DMS53 (cell line): ENCODE data around the gene YBX2.
"Not testable (repeated sequence)": the region's sequence is repeated elsewhere in the genome, so short reads cannot be mapped to it uniquely, and the experiment has no call there.

Source experiments
- DNase-seq: peaks from one replicate; lab custom pipeline; 2025; lab: John Stamatoyannopoulos, UW

Gene YBX2

GRCh38 chr17:7294614-7295153 is at the start of gene YBX2:
Gene YBX2 (minus strand): TSS chr17:7294639. CDS start chr17:7294500, 139 bp downstream.
- peak; percentile 98 for DNase-seq

DNA sequence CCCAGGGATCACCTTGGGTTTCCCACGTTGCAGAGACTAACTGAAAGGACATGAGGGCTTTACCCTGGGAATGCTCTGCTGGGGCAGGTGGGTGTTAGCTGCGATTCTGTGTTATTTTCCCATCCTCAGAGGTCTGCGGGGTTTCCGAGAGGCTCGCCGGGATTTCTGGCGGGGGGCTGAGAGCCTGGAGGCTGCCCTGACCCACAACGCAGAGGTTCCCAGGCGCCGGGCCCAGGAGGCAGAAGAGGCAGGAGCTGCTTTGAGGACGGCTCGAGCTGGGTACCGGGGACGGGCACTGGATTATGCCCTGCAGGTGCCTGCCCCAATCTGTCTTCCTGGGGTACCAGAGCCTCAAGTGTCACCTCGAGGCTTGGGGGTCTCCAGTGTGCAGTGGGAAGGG is 48.8 kb upstream of the YBX2 start:
- no peak for DNase-seq

GRCh38 chr17:7341842-7342241 is 47.4 kb upstream of the YBX2 start:
- DNase-seq, result no peak

DNA sequence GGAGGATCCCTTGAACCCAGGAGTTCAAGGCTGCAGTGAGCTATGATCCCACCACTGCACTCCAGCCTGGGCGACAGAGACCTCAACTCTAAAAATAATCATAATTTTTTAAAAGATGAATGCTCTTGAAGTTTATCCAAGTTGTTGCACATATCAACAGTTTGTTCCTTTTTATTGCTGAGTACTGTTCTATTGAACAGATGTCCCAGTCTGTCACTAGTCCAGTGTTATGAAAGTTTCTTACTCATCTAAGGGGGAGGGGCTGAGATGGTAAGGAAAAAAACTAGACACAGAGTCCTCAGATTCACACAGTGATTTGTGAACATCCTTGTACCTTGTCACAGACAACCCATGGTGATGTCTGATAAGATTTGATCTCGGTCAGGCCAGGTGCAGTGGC is 45.7 kb upstream of the YBX2 start:
- no peak for DNase-seq

DNA sequence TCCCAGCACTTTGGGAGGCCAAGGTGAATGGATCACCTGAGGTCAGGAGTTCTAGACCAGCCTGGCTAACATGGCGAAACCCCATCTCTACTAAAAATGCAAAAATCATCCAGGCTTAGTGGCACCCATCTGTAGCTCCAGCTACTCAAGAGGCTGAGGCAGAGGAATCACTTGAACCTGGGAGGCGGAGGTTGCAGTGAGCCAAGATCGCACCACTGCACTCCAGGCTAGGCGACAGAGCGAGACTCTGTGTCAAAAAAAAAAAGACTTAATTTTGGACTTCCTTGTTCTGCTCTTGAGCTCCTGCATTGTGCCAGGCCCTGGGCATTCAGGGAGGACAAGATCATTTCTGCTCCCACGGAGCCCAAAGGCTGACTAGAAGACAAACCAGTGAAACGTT is 43.2 kb upstream of the YBX2 start:
- DNase-seq, result not testable (repeated sequence)

DNA sequence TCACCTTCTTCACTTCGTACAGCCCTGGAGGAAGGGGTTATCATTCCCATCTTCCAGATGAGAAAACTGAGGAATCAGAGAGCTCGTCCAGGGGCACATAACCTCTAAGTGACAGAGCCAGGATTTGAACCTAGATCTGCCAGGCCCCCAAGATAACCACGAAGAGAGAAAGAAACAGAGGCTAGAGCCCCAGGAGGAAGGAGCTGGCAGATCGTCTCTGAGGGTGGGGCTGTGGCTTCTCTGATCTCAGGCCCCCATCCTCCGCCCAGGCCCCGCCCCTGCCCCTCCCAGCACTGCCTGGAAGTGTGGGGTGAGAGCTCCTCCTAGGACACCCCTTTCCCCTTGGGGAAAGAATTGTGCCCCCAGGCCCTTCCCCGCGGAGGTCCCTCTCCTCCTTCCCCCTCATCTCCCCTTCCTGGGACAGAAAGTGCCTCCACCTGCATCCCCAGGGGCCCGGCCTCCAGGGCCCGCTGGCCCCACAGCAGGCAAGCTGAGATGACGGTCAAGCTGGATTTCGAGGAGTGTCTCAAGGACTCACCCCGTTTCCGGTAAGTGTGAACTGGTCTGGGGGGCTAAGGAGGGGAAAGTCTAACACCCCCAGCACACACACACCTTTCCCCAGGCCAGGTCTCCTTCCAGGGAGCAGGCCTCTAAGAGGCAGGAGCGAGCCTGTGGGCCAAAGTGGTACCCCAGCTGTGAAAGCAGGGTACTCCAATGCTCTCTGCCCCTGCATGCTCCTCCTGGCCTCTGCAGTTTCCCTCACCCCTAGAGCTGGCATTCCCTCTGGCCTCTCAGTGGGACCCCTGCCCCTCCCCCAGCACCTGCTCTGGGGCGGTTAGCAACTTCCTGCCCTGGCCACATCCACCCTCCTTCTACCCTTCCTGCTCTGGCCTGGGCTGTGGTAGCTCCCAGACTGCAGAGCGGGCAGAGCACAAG is 42.1 kb upstream of the YBX2 start, which contains the start of gene ACAP1:
ACAP1 (plus strand) TSS at position 290 of the 936 bp plus-strand sequence; CDS start at position 496, 206 bp downstream.
- DNase-seq, result no peak

- DNase-seq, result not testable (repeated sequence)
Observed at GRCh38 chr17:7335765-7336164, 41.3 kb upstream of the YBX2 start.

DNA sequence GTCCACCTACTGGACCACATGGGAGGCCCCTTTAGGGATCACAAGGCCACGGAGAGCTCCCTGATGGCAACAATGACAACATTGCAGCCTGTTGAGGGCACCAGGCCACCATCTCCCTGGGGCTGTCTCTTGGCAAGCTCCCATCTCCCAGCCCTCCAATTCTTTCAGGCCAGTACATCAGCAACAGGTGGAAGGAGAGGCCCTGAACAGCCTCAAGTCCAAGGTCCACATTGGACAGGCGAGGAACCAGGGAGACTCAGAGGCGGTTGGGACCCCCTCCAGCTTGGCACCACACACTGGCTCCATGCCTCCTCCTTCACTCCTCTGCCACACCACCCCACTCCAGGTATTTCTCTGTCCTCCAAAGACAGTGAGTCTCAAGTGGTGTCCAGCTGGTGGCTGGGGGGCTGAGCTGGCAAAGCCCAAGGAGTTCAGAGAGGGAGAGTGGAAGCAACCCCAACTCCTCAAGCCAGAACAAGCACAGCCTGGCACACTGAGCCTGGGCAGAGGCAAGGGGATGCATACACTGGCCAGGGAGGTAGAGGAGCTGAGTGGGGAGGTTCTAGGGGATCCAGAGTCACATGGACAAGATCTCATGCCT is 40.6 kb upstream of the YBX2 start:
- DNase-seq, result no peak

DNA sequence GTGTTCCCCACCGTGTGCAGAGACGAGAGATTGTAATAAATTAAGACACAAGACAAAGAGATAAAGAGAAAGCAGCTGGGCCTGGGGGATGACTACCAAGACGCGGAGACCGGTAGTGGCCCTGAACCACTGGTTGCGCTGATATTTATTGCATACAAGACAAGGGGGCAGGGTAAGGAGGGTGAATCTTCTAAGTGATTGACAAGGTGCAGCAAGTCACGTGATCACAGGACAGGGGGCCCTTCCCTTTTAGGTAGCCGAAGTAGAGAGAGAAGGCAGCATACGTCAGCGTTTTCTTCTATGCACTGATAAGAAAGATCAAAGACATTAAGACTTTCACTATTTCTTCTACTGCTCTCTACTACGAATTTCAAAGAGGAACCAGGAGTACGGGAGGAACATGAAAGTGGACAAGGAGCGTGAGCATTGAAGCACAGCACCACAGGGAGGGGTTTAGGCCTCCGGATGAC is 38.2 kb upstream of the YBX2 start:
- DNase-seq, result not testable (repeated sequence)

DNA sequence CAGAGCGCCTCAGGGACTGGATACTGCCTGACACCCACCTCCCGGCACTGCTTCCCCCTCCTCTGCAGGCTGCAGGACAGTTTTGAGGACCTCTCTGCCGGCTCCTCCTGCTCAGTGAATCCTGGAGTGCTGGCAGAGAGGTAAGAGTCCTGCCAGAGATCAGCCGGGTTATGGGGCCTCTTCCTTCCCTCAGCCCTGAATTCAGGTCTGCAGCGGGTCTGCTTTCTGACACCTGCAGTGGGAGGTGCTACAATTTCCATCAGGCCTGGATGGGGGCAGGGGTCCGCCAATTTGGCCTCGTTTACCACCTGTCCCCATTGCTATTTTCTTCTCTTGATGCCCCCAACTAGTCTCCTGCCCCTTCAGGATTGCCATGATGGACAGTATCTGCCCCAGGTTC is 37.7 kb upstream of the YBX2 start:
- no peak for DNase-seq

- no peak for DNase-seq
Observed at GRCh38 chr17:7330638-7331015, 36.2 kb upstream of the YBX2 start.

- DNase-seq, result peak; percentile 91
Observed at GRCh38 chr17:7329997-7330637, 35.7 kb upstream of the YBX2 start.

DNA sequence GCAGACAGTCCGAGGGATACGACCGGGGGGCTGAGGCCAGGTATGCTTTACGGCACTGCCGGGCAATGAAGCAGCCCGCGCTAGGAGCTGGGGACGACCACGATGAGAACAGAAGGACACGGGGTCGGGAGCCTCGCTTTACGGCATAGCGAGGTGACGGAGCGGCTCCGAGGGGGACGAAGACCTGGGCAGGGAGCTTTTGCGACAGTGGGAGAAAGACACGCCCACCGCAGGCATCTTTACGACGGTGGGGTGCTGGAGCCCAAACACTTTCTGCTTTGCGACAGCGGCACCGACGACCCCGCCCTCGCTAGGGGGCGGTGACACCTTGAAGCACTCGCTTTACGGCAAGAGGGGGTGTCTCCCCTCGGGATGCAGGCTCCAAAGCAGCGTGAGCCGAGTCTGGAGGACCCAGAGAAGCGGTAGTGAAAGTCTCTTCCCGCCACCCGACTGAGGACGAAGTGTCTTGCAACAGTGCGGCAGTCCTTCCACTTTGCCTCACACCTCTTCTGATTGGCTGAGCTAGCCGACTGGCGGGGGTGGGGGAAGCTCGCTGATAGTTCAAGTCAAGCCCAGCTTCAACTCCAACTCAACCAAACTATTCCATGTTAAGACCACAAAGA is 35.0 kb upstream of the YBX2 start:
- DNase-seq, result peak; percentile 100

DNA sequence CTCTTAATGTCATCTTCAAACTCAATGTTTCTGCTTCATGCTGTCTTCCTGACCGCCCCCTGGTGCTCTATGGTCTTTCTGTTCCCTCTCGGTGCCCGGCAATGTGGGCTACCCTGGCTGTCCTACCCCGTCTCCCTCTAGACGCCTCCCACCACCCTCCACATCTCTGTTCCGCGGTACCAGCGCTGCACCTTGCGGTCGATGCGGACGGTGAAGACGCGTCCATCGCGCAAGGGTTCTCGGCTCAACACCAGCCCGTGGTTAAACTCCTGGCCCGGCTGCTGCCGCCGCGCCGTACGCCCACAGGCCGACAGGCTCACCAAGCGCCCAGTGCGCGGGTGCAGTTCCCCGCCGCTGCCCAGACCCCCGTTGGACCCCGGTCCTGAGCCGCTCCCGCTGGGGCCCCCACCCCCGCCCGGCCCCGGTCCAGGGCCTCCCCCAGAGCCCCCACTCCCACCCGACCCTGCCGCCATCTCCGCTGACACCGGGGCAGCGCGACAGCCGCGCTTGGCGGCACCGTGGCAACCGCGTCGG is 34.5 kb upstream of the YBX2 start, which contains the start of gene NEURL4:
NEURL4 (minus strand) TSS at position 496 of the 534 bp plus-strand sequence; CDS start at position 473, 23 bp downstream.
- peak; percentile 84 for DNase-seq

- DNase-seq, result no peak
Observed at GRCh38 chr17:7328009-7328408, 33.6 kb upstream of the YBX2 start.

- no peak for DNase-seq
Observed at GRCh38 chr17:7327501-7327900, 33.1 kb upstream of the YBX2 start.

DNA sequence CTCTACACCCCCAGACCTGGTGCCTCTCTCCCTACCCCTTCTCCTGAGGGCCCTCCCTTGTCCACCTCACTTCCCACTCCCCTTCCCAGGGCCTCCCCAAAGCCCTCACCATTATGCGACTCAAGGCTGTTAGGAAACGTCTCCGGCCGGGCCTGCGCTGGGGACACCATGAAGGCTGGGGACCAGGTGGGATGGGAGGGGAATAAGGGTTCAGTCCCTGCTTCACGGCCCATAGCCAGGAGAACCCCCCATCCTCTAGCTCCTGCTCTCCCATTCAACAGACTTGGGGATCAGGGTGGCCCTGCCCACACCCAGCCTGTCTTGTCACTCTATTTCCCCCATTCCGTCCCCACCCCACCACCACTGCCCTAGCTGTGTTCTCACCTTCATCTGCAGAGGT is 32.6 kb upstream of the YBX2 start:
- no peak for DNase-seq

GRCh38 chr17:7326186-7326585 is 31.7 kb upstream of the YBX2 start:
- no peak for DNase-seq

DNA sequence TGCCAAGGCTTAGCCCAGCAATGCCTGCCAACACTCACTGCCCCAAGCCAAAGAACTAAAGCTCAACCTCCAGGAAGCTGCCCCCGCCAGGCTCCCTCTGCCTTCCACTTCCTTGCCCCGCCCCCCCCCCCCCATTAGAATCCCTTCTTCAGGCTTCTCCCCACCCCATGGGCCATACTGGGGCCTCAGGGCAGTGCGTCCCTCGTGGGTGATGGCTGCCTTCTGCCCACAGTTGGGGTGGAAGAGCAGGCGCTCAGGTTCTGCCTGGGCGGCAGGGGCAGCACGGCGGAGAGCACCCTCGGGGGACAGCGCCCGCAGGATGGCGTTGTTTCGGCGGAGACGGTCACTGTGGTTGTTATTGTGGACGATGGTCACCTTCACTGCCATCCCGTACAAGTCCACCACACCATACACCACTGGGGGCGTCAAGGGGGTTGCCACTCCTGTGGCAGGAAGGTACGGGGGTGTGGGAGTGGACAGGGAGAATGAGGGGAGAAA is 30.6 kb upstream of the YBX2 start:
- no peak for DNase-seq

GRCh38 chr17:7324438-7324779 is 30.0 kb upstream of the YBX2 start:
- no peak for DNase-seq

GRCh38 chr17:7323731-7324437 is 29.4 kb upstream of the YBX2 start:
- peak; percentile 58 for DNase-seq
